ENCODE data around the gene HTD2.

DNA sequence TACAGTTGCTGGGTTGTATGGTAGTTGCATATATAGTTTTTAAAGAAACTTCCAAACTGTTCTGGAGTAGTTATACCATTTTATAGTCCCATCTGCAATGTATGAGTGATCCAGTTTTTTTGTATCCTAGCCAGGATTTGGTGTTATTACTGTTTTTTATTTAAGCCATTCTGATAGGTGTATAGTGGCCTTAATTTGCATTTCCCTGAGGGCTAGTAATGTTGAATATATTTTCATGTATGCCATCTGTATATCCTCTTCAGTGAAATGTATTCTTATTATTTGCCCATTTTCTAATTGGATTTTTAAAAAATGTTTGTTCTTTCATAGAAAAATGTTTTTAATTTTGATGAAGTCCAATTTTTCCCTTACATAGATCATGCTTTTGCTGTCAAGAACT, 55.5 kb downstream of the HTD2 start:
- TF ChIP-seq, protein P1, sequence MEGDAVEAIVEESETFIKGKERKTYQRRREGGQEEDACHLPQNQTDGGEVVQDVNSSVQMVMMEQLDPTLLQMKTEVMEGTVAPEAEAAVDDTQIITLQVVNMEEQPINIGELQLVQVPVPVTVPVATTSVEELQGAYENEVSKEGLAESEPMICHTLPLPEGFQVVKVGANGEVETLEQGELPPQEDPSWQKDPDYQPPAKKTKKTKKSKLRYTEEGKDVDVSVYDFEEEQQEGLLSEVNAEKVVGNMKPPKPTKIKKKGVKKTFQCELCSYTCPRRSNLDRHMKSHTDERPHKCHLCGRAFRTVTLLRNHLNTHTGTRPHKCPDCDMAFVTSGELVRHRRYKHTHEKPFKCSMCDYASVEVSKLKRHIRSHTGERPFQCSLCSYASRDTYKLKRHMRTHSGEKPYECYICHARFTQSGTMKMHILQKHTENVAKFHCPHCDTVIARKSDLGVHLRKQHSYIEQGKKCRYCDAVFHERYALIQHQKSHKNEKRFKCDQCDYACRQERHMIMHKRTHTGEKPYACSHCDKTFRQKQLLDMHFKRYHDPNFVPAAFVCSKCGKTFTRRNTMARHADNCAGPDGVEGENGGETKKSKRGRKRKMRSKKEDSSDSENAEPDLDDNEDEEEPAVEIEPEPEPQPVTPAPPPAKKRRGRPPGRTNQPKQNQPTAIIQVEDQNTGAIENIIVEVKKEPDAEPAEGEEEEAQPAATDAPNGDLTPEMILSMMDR (IDR thresholded peaks at IDR 0.05), result no peak
- TF ChIP-seq CBFB (CRISPR knock-in tag; IDR thresholded peaks at IDR 0.05; ENCODE audit: low read depth), result no peak
- TF ChIP-seq, protein P2, sequence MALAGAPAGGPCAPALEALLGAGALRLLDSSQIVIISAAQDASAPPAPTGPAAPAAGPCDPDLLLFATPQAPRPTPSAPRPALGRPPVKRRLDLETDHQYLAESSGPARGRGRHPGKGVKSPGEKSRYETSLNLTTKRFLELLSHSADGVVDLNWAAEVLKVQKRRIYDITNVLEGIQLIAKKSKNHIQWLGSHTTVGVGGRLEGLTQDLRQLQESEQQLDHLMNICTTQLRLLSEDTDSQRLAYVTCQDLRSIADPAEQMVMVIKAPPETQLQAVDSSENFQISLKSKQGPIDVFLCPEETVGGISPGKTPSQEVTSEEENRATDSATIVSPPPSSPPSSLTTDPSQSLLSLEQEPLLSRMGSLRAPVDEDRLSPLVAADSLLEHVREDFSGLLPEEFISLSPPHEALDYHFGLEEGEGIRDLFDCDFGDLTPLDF (CRISPR knock-in tag; IDR thresholded peaks at IDR 0.05), result no peak
- TF ChIP-seq, protein P3, sequence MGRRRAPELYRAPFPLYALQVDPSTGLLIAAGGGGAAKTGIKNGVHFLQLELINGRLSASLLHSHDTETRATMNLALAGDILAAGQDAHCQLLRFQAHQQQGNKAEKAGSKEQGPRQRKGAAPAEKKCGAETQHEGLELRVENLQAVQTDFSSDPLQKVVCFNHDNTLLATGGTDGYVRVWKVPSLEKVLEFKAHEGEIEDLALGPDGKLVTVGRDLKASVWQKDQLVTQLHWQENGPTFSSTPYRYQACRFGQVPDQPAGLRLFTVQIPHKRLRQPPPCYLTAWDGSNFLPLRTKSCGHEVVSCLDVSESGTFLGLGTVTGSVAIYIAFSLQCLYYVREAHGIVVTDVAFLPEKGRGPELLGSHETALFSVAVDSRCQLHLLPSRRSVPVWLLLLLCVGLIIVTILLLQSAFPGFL (CRISPR knock-in tag; IDR thresholded peaks at IDR 0.05; ENCODE audit: borderline replicate concordance), result no peak
- TF ChIP-seq NR3C1 (CRISPR knock-in tag; conservative IDR thresholded peaks at IDR 0.05; ENCODE audit: low read depth), result no peak
- TF ChIP-seq FOXJ3 (CRISPR knock-in tag; IDR thresholded peaks at IDR 0.05; ENCODE audit: borderline replicate concordance), result no peak
- TF ChIP-seq, protein P4, sequence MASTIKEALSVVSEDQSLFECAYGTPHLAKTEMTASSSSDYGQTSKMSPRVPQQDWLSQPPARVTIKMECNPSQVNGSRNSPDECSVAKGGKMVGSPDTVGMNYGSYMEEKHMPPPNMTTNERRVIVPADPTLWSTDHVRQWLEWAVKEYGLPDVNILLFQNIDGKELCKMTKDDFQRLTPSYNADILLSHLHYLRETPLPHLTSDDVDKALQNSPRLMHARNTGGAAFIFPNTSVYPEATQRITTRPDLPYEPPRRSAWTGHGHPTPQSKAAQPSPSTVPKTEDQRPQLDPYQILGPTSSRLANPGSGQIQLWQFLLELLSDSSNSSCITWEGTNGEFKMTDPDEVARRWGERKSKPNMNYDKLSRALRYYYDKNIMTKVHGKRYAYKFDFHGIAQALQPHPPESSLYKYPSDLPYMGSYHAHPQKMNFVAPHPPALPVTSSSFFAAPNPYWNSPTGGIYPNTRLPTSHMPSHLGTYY (CRISPR knock-in tag; IDR thresholded peaks at IDR 0.05), result no peak
- TF ChIP-seq, protein P5, sequence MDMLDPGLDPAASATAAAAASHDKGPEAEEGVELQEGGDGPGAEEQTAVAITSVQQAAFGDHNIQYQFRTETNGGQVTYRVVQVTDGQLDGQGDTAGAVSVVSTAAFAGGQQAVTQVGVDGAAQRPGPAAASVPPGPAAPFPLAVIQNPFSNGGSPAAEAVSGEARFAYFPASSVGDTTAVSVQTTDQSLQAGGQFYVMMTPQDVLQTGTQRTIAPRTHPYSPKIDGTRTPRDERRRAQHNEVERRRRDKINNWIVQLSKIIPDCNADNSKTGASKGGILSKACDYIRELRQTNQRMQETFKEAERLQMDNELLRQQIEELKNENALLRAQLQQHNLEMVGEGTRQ (CRISPR knock-in tag; IDR thresholded peaks at IDR 0.05), result no peak
- TF ChIP-seq CREB1 (CRISPR knock-in tag; IDR thresholded peaks at IDR 0.05), result no peak
- TF ChIP-seq, protein P6, sequence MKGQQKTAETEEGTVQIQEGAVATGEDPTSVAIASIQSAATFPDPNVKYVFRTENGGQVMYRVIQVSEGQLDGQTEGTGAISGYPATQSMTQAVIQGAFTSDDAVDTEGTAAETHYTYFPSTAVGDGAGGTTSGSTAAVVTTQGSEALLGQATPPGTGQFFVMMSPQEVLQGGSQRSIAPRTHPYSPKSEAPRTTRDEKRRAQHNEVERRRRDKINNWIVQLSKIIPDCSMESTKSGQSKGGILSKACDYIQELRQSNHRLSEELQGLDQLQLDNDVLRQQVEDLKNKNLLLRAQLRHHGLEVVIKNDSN (CRISPR knock-in tag; IDR thresholded peaks at IDR 0.05), result no peak
- TF ChIP-seq NFE2L1 (CRISPR knock-in tag; IDR thresholded peaks at IDR 0.05), result no peak
- TF ChIP-seq, protein P7, sequence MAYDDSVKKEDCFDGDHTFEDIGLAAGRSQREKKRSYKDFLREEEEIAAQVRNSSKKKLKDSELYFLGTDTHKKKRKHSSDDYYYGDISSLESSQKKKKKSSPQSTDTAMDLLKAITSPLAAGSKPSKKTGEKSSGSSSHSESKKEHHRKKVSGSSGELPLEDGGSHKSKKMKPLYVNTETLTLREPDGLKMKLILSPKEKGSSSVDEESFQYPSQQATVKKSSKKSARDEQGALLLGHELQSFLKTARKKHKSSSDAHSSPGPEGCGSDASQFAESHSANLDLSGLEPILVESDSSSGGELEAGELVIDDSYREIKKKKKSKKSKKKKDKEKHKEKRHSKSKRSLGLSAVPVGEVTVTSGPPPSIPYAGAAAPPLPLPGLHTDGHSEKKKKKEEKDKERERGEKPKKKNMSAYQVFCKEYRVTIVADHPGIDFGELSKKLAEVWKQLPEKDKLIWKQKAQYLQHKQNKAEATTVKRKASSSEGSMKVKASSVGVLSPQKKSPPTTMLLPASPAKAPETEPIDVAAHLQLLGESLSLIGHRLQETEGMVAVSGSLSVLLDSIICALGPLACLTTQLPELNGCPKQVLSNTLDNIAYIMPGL (CRISPR knock-in tag; IDR thresholded peaks at IDR 0.05), result no peak
- no peak for TF ChIP-seq TEAD4 (CRISPR knock-in tag; IDR thresholded peaks at IDR 0.05)
- TF ChIP-seq, protein P8, sequence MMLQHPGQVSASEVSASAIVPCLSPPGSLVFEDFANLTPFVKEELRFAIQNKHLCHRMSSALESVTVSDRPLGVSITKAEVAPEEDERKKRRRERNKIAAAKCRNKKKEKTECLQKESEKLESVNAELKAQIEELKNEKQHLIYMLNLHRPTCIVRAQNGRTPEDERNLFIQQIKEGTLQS (CRISPR knock-in tag; conservative IDR thresholded peaks at IDR 0.05), result no peak
